Small intestine (tissue), 7 donors: Measurements from ENCODE around the gene LRCH4. TPM values are rescaled to one million over a fixed set of nuclear protein-coding genes. Genes with fewer than 3 reads are reported as not detected.
"Not testable (repeated sequence)": the region's sequence is repeated elsewhere in the genome, so short reads cannot be mapped to it uniquely, and the experiment has no call there.

Experiments used
- DNase-seq, 2 donors: peaks; one replicate each; pipeline versions ENCODE4 v3.0.0 to v3.0.0-alpha.2; 2013
- FAIRE-seq: peaks from 2 replicates; lab custom pipeline; 2012; peaks lifted over from hg19 to GRCh38; lab: Jason Lieb, UNC
- H3K27ac ChIP-seq, 3 donors: one replicate each; pipeline ENCODE4 v1.5.1; 2013; ENCODE audit warnings: low read length in 2 of 3, mild to moderate bottlenecking in 2 of 3, control low read depth in 1 of 3, inconsistent platforms in 1 of 3, low read depth in 1 of 3, moderate library complexity in 1 of 3
- H3K27me3 ChIP-seq, 3 donors: one replicate each; pipeline ENCODE4 v1.6.1; 2013; ENCODE audit warnings: low read length in 3 of 3, inconsistent platforms in 1 of 3; ENCODE audit not compliant: control insufficient read depth in 3 of 3, insufficient read depth in 3 of 3
- H3K36me3 ChIP-seq, 3 donors: one replicate each; pipeline ENCODE4 v1.6.1; 2013; ENCODE audit warnings: low read length in 3 of 3, inconsistent platforms in 1 of 3, low read depth in 1 of 3, mild to moderate bottlenecking in 1 of 3, moderate library complexity in 1 of 3; ENCODE audit not compliant: control insufficient read depth in 3 of 3, insufficient read depth in 2 of 3
- H3K4me1 ChIP-seq, 3 donors: one replicate each; pipeline ENCODE4 v1.6.1; 2013; ENCODE audit warnings: low read length in 2 of 3, inconsistent platforms in 1 of 3, low read depth in 1 of 3, mild to moderate bottlenecking in 1 of 3, moderate library complexity in 1 of 3; ENCODE audit not compliant: control insufficient read depth in 3 of 3, insufficient read depth in 2 of 3
- H3K4me3 ChIP-seq, 3 donors: one replicate each; pipeline ENCODE4 v1.5.1; 2013; ENCODE audit warnings: low read length in 3 of 3, control low read depth in 1 of 3, inconsistent platforms in 1 of 3, low read depth in 1 of 3, mild to moderate bottlenecking in 1 of 3, moderate library complexity in 1 of 3
- H3K9me3 ChIP-seq, 2 donors: one replicate each; pipeline ENCODE4 v1.6.1; 2013; ENCODE audit warnings: low read depth in 1 of 2, low read length in 1 of 2; ENCODE audit not compliant: control insufficient read depth in 2 of 2, insufficient read depth in 1 of 2
- WGBS, 3 donors: extraction: QIAGEN DNeasy Blood & Tissue Kit; methylation state at CpG; one replicate each; pipeline ENCODE4 v1.1.7; 2013; 5-methylcytosine and 5-hydroxymethylcytosine counted together
- polyA plus RNA-seq, 4 donors: library from polyadenylated mRNA; stranded (reverse) in 3 of 4; unstranded in 1 of 4; fragments of 200-250 nt in 3 of 4; fragments of 120-200 nt in 1 of 4; gene quantifications; one replicate each; pipeline versions ENCODE4 v1.2.1 to v1.2.3, GENCODE V29; 2013
- donor health status: healthy with polysubstance abuse.
- donor health status: control.
- donor health status: control.
- donor health status: Bipolar disorder and iron deficiency.
- donor health status: healthy.

LRCH4 gene
- polyA plus RNA-seq, 4 donors, result 33.4 to 111 (median 55.1) TPM

DNA sequence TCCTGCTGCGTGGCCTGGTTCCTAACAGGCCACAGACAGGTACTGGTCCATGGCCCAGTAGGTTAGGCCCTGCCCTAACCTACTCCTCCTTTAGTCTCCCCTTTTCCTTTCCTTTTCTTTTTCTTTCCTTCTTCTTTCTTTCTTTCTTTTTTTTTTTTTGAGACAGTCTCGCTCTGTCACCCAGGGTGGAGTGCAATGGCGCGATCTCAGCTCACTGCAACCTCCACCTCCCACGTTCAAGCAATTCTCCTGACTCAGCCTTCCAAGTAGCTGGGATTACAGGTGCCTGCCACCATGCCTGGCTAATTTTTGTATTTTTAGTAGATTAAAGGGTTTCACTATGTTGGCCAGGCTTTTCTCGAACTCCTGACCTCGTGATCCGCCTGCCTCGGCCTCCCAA is 49.9 kb downstream of the LRCH4 start:
- not testable (repeated sequence) for H3K36me3 ChIP-seq, H3K9me3 ChIP-seq, H3K4me3 ChIP-seq, H3K27me3 ChIP-seq, H3K27ac ChIP-seq, DNase-seq, FAIRE-seq
- H3K4me1 ChIP-seq, result peaks cover 0 to 33% (median 5%) of the 10 kb centered on the region in 3 donors
- 93 to 96% (median 95%) methylated on average over 9 of the region's 9 CpGs for WGBS, 3 donors

DNA sequence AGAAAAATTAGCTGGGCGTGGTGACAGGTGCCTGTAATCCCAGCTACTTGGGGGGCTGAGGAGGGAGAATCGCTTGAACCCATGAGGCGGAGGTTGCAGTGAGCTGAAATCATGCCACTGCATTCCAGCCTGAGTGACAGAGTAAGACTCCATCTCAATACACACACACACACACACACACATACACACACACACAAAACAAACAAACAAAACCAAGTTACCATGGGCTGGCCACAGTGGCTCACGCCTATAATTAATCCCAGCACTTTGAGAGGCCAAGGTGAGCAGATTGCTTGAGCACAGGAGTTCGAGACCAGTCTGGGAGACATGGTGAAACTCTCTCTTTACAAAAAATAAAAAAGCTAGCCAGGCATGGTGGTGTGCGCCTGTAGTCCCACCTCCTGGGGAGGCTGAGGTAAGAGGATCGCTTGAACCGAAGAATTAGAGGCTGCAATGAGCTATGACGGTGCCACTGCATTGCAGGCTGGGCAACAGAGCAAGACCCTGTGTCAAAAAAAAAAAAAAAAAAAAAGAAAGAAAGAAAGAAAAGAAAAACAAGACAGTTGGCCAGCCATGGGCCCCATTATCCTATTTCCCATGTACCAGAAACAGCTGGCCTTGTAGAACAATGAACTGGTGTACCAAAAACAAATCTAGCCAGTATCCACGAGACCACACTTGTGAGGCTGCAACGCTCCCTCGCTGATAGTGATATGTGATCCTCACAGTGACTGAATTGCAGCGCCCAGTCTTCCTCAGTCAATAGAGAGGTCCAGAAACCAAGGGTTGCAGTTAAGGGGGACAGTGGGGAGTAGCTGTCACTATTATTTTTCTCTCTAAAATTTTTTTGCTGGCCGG is 53.5 kb downstream of the LRCH4 start:
- H3K9me3 ChIP-seq, result no peaks in the 10 kb centered on the region
- WGBS, 3 donors, result 79 to 82% (median 80%) methylated on average over 14 of the region's 14 CpGs
- no peak overlapping the region for H3K4me3 ChIP-seq
- H3K4me1 ChIP-seq, result peaks cover 0 to 19% (median 0%) of the 10 kb centered on the region in 3 donors
- peak in 1 of 2 donors; percentile 26 for DNase-seq
- H3K27me3 ChIP-seq, result no peaks in the 10 kb centered on the region
- H3K27ac ChIP-seq, result peak overlapping the region in 1 of 3 donors; percentile 21
- H3K36me3 ChIP-seq, result no peaks in the 10 kb centered on the region
- FAIRE-seq, result no peak

DNA sequence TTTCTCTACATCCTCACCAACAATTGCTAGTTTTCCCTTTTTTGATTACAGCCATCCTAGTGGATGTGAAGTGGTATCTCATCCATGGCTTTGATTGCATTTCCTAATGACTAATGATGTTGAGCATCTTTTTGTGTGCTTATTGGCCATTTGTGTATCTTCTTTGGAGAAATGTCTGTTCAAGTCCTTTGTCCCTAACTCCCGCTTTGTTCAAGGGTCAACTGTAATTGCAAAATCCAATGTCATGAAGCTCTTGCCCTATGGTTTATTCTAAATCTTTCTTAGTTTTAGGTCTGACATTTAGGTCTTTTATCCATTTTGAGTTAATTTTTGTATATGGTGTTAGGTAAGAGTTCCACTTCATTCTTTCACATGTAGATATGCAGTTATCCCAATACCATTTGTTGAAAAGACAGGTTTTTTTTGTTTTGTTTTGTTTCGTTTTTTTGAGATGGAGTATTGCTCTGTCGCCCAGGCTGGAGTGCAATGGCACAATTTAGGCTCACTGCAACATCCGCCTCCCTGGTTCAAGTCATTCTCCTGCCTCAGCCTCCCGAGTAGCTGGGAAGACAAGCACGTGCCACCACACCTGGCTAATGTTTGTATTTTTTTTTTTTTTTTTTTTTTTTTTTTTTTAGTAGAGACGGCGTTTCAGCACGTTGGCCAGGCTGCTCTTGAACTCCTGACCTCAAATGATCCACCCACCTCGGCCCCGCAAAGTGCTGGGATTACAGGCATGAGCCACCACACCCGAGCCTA is 57.6 kb downstream of the LRCH4 start:
- H3K9me3 ChIP-seq, H3K27me3 ChIP-seq, H3K4me3 ChIP-seq, H3K27ac ChIP-seq, FAIRE-seq, H3K36me3 ChIP-seq, DNase-seq: not testable (repeated sequence)
- H3K4me1 ChIP-seq, result peaks cover 0 to 12% (median 0%) of the 10 kb centered on the region in 3 donors
- WGBS, 3 donors, result 51 to 70% (median 65%) methylated on average over 12 of the region's 12 CpGs

Other genes starting within 250 kb of the LRCH4 start
- gene PILRB, start 228.0 kb downstream of the LRCH4 start, polyA plus RNA-seq, result 100 to 1,000 TPM in 1 of 4 donors, 10 to 100 TPM in 3; 39.1 to 117 (median 57.2) TPM
- gene PILRA, start 212.6 kb downstream of the LRCH4 start, polyA plus RNA-seq, result 1 to 10 TPM in 3 of 4 donors, under 1 TPM in 1; 0.81 to 5.0 (median 3.4) TPM
- gene ZCWPW1, start 157.4 kb downstream of the LRCH4 start, polyA plus RNA-seq, result 1 to 10 TPM; 1.3 to 6.5 (median 4.8) TPM
- gene MEPCE, start 156.3 kb downstream of the LRCH4 start, polyA plus RNA-seq, result 10 to 100 TPM; 26.8 to 41.1 (median 30.7) TPM
- gene PPP1R35, start 149.6 kb downstream of the LRCH4 start, polyA plus RNA-seq, result 10 to 100 TPM; 27.1 to 62.8 (median 46.8) TPM
- 1 to 10 TPM in 1 of 4 donors, under 1 TPM in 2, not detected in 1; 0.43 to 1.2 (median 0.89) TPM for gene SPACDR, start 121.9 kb downstream of the LRCH4 start, polyA plus RNA-seq
- 10 to 100 TPM; 31.7 to 57.9 (median 49.6) TPM for gene TSC22D4, start 106.9 kb downstream of the LRCH4 start, polyA plus RNA-seq
- 1 to 10 TPM in 2 of 4 donors, not detected in 2; 1.1 to 2.3 TPM for gene NYAP1, start 102.2 kb downstream of the LRCH4 start, polyA plus RNA-seq
- 10 to 100 TPM in 3 of 4 donors, 1 to 10 TPM in 1; 9.5 to 23.9 (median 16.4) TPM for gene AGFG2, start 46.9 kb downstream of the LRCH4 start, polyA plus RNA-seq
- 10 to 100 TPM in 2 of 4 donors, 1 to 10 TPM in 2; 2.0 to 28.2 (median 12.9) TPM for gene SAP25, start 12.2 kb downstream of the LRCH4 start, polyA plus RNA-seq
- 1 to 10 TPM in 1 of 4 donors, under 1 TPM in 1, not detected in 2; 0.55 to 1.1 TPM for gene FBXO24, start 199 bp upstream of the LRCH4 start, polyA plus RNA-seq
- 10 to 100 TPM in 2 of 4 donors, 1 to 10 TPM in 2; 1.9 to 28.5 (median 9.7) TPM for gene PCOLCE, start 16.2 kb upstream of the LRCH4 start, polyA plus RNA-seq
- 10 to 100 TPM in 3 of 4 donors, 1 to 10 TPM in 1; 8.4 to 14.9 (median 10.6) TPM for gene MOSPD3, start 26.4 kb upstream of the LRCH4 start, polyA plus RNA-seq
- 1 to 10 TPM in 2 of 4 donors, not detected in 2; 1.2 to 1.3 TPM for gene TFR2, start 55.4 kb upstream of the LRCH4 start, polyA plus RNA-seq
- gene ACTL6B, start 70.3 kb upstream of the LRCH4 start, polyA plus RNA-seq, result under 1 TPM in 2 of 4 donors, not detected in 2; 0.52 to 1.00 TPM
- gene GNB2, start 87.6 kb upstream of the LRCH4 start, polyA plus RNA-seq, result 100 to 1,000 TPM; 179 to 214 (median 186) TPM
- gene GIGYF1, start 108.1 kb upstream of the LRCH4 start, polyA plus RNA-seq, result 10 to 100 TPM; 15.7 to 49.1 (median 17.9) TPM
- gene POP7, start 120.0 kb upstream of the LRCH4 start, polyA plus RNA-seq, result 10 to 100 TPM; 31.9 to 44.8 (median 40.9) TPM
- under 1 TPM in 2 of 4 donors, not detected in 2; 0.04 to 0.15 TPM for gene EPO, start 134.3 kb upstream of the LRCH4 start, polyA plus RNA-seq
- under 1 TPM in 1 of 4 donors, not detected in 3; 0.03 TPM for gene ZAN, start 147.5 kb upstream of the LRCH4 start, polyA plus RNA-seq
- gene EPHB4, start 241.4 kb upstream of the LRCH4 start, polyA plus RNA-seq, result 10 to 100 TPM in 2 of 4 donors, 1 to 10 TPM in 2; 1.3 to 53.9 (median 20.0) TPM